OCI-LY3 (cell line): ENCODE measurements around the gene SRL.

Source experiments
- CTCF ChIP-seq: fragments of 200-600, 300-600 bp; sonication (generic); IDR thresholded peaks from 2 replicates; pipeline ENCODE4 v1.5.1; 2014; ENCODE audit warnings: antibody characterized with exemption, low read length, low read depth
- EZH2phosphoT487 ChIP-seq: fragments of 200-600 bp; shearing (Covaris generic); IDR thresholded peaks from 2 replicates; pipeline ENCODE4 v1.6.1; 2018; ENCODE audit warnings: antibody characterized with exemption, mixed run types, low read depth

GRCh38 chr16:4182581-4183236 lies 59.2 kb downstream of the SRL start:
- TF ChIP-seq CTCF, result no peak
- no peak for TF ChIP-seq EZH2phosphoT487
